GM12891 (cell line): Measurements from ENCODE around the gene UCHL3.

Experiments
- PAX5 ChIP-seq: IDR thresholded peaks from 2 replicates; pipeline ENCODE4 v1.6.1; 2011; ENCODE audit warnings: low read length, moderate library complexity, mild to moderate bottlenecking; ENCODE audit not compliant: insufficient read depth, severe bottlenecking
- POLR2A ChIP-seq: IDR thresholded peaks from 2 replicates; pipeline ENCODE4 v1.6.1; 2011; ENCODE audit warnings: low read depth, low read length, control low read depth
- POLR2AphosphoS5 ChIP-seq: IDR thresholded peaks from 2 replicates; pipeline ENCODE4 v1.6.1; 2011; ENCODE audit warnings: low read depth, low read length, control low read depth
- POU2F2 ChIP-seq: IDR thresholded peaks from 2 replicates; pipeline ENCODE4 v1.6.1; 2011; ENCODE audit warnings: low read depth, mild to moderate bottlenecking, control low read depth, low read length, moderate library complexity
- SPI1 ChIP-seq: IDR thresholded peaks from 2 replicates; pipeline ENCODE4 v1.6.1; 2011; ENCODE audit warnings: low read depth, low read length, control low read depth
- TAF1 ChIP-seq: IDR thresholded peaks from 2 replicates; pipeline ENCODE4 v1.6.1; 2011; ENCODE audit warnings: low read depth, low read length, control low read depth

GRCh38 chr13:75547917-75548316 is 1.7 kb upstream of the UCHL3 start:
- TF ChIP-seq POLR2AphosphoS5, result no peak
- no peak for TF ChIP-seq TAF1
- TF ChIP-seq POU2F2, result no peak
- no peak for TF ChIP-seq POLR2A
- no peak for TF ChIP-seq SPI1
- TF ChIP-seq PAX5, result no peak
